ENCODE results near the gene CMIP.

CMIP gene

GRCh38 chr16:81646561-81646960 is 202.0 kb downstream of the CMIP start:
- Mint-ChIP-seq H3K4me3 (no peak overlapping the region), H3K27me3 (no peaks in the 10 kb centered on the region), H3K9me3 (no peaks in the 10 kb centered on the region), H3K27ac (peak overlapping the region; percentile 7 to 12), H3K4me1 (ENCODE audit: low read depth in 2 of 2) (peaks cover 26 to 50% of the 10 kb centered on the region in 2 donors), H3K36me3 (ENCODE audit: insufficient read depth) (no peaks in the 10 kb centered on the region)
- DNase-seq: no peak
- ATAC-seq (replicated peaks): no peak

- Mint-ChIP-seq H3K27me3 (no peaks in the 10 kb centered on the region), H3K4me1 (ENCODE audit: low read depth in 2 of 2) (peaks cover 20 to 46% of the 10 kb centered on the region in 2 donors), H3K27ac (peak overlapping the region in 1 of 2 donors; percentile 79), H3K4me3 (no peak overlapping the region), H3K36me3 (ENCODE audit: insufficient read depth) (no peaks in the 10 kb centered on the region), H3K9me3 (no peaks in the 10 kb centered on the region)
- DNase-seq: no peak
- ATAC-seq (replicated peaks): no peak
These were observed 202.9 kb downstream of the CMIP start for GRCh38 chr16:81647527-81647926.

GRCh38 chr16:81649561-81650184 is 205.1 kb downstream of the CMIP start:
- no peak for DNase-seq
- peaks cover 13 to 40% of the 10 kb centered on the region in 2 donors for H3K4me1 Mint-ChIP-seq (ENCODE audit: low read depth in 2 of 2)
- H3K27ac Mint-ChIP-seq: peak overlapping the region; percentile 0 to 88
- no peak for ATAC-seq (replicated peaks)
- H3K27me3 Mint-ChIP-seq: no peaks in the 10 kb centered on the region
- no peaks in the 10 kb centered on the region for H3K9me3 Mint-ChIP-seq
- no peak overlapping the region for H3K4me3 Mint-ChIP-seq
- H3K36me3 Mint-ChIP-seq (ENCODE audit: insufficient read depth): peaks cover 3% of the 10 kb centered on the region

- peaks cover 13 to 40% of the 10 kb centered on the region in 2 donors for H3K4me1 Mint-ChIP-seq (ENCODE audit: low read depth in 2 of 2)
- H3K27ac Mint-ChIP-seq: peak overlapping the region; percentile 0 to 88
- ATAC-seq (replicated peaks) (no peak), DNase-seq (no peak)
- H3K9me3 Mint-ChIP-seq: no peaks in the 10 kb centered on the region
- H3K36me3 Mint-ChIP-seq (ENCODE audit: insufficient read depth): peaks cover 3% of the 10 kb centered on the region
- no peaks in the 10 kb centered on the region for H3K27me3 Mint-ChIP-seq
- no peak overlapping the region for H3K4me3 Mint-ChIP-seq
These were observed 205.7 kb downstream of the CMIP start for GRCh38 chr16:81650281-81650680.

- H3K4me1 Mint-ChIP-seq (ENCODE audit: low read depth in 2 of 2): peaks cover 13 to 36% of the 10 kb centered on the region in 2 donors
- H3K27me3 Mint-ChIP-seq: no peaks in the 10 kb centered on the region
- ATAC-seq (replicated peaks) (no peak), DNase-seq (no peak)
- H3K9me3 Mint-ChIP-seq: no peaks in the 10 kb centered on the region
- H3K36me3 Mint-ChIP-seq (ENCODE audit: insufficient read depth): peaks cover 3% of the 10 kb centered on the region
- H3K4me3 Mint-ChIP-seq: no peak overlapping the region
- peak overlapping the region; percentile 10 to 88 for H3K27ac Mint-ChIP-seq
These were observed 206.5 kb downstream of the CMIP start for GRCh38 chr16:81650982-81651562.

- ATAC-seq (replicated peaks) (no peak), DNase-seq (no peak)
- H3K27ac Mint-ChIP-seq: peak overlapping the region; percentile 10 to 78
- H3K9me3 Mint-ChIP-seq: no peaks in the 10 kb centered on the region
- H3K27me3 Mint-ChIP-seq: no peaks in the 10 kb centered on the region
- peaks cover 3% of the 10 kb centered on the region for H3K36me3 Mint-ChIP-seq (ENCODE audit: insufficient read depth)
- peaks cover 11 to 31% of the 10 kb centered on the region in 2 donors for H3K4me1 Mint-ChIP-seq (ENCODE audit: low read depth in 2 of 2)
- no peak overlapping the region for H3K4me3 Mint-ChIP-seq
These were observed 207.4 kb downstream of the CMIP start for GRCh38 chr16:81651758-81652718.

- Mint-ChIP-seq H3K4me3 (no peak overlapping the region), H3K27ac (peak overlapping the region in 1 of 2 donors; percentile 67), H3K36me3 (ENCODE audit: insufficient read depth) (peaks cover 10% of the 10 kb centered on the region), H3K4me1 (ENCODE audit: low read depth in 2 of 2) (peaks cover 8 to 22% of the 10 kb centered on the region in 2 donors), H3K9me3 (no peaks in the 10 kb centered on the region), H3K27me3 (no peaks in the 10 kb centered on the region)
- DNase-seq (no peak), ATAC-seq (replicated peaks) (no peak)
These were observed 208.3 kb downstream of the CMIP start for GRCh38 chr16:81652798-81653505.

- Mint-ChIP-seq H3K4me3 (no peak overlapping the region), H3K9me3 (no peaks in the 10 kb centered on the region), H3K36me3 (ENCODE audit: insufficient read depth) (peaks cover 13% of the 10 kb centered on the region), H3K27ac (peak overlapping the region; percentile 67 to 73), H3K27me3 (no peaks in the 10 kb centered on the region), H3K4me1 (ENCODE audit: low read depth in 2 of 2) (peaks cover 5 to 19% of the 10 kb centered on the region in 2 donors)
- DNase-seq: no peak
- ATAC-seq (replicated peaks): no peak
These were observed 209.7 kb downstream of the CMIP start for GRCh38 chr16:81654346-81654745.

- no peaks in the 10 kb centered on the region for H3K27me3 Mint-ChIP-seq
- no peak overlapping the region for H3K4me3 Mint-ChIP-seq
- H3K36me3 Mint-ChIP-seq (ENCODE audit: insufficient read depth): peaks cover 25% of the 10 kb centered on the region
- no peaks in the 10 kb centered on the region for H3K9me3 Mint-ChIP-seq
- H3K4me1 Mint-ChIP-seq (ENCODE audit: low read depth in 2 of 2): peaks cover 2 to 9% of the 10 kb centered on the region in 2 donors
- peak overlapping the region in 1 of 2 donors; percentile 73 for H3K27ac Mint-ChIP-seq
- DNase-seq: no peak
- no peak for ATAC-seq (replicated peaks)
These were observed 211.0 kb downstream of the CMIP start for GRCh38 chr16:81655469-81656162.

GRCh38 chr16:81657224-81657623 is 212.6 kb downstream of the CMIP start:
- DNase-seq: no peak
- no peaks in the 10 kb centered on the region for H3K27me3 Mint-ChIP-seq
- peak overlapping the region in 1 of 2 donors; percentile 78 for H3K27ac Mint-ChIP-seq
- ATAC-seq (replicated peaks): no peak
- no peaks in the 10 kb centered on the region for H3K9me3 Mint-ChIP-seq
- H3K36me3 Mint-ChIP-seq (ENCODE audit: insufficient read depth): peaks cover 31% of the 10 kb centered on the region
- no peak overlapping the region for H3K4me3 Mint-ChIP-seq
- peaks cover 2 to 9% of the 10 kb centered on the region in 2 donors for H3K4me1 Mint-ChIP-seq (ENCODE audit: low read depth in 2 of 2)

- DNase-seq: no peak
- peaks cover 36% of the 10 kb centered on the region for H3K36me3 Mint-ChIP-seq (ENCODE audit: insufficient read depth)
- peaks cover 2 to 9% of the 10 kb centered on the region in 2 donors for H3K4me1 Mint-ChIP-seq (ENCODE audit: low read depth in 2 of 2)
- no peaks in the 10 kb centered on the region for H3K27me3 Mint-ChIP-seq
- no peaks in the 10 kb centered on the region for H3K9me3 Mint-ChIP-seq
- no peak overlapping the region for H3K4me3 Mint-ChIP-seq
- H3K27ac Mint-ChIP-seq: peak overlapping the region in 1 of 2 donors; percentile 78
- no peak for ATAC-seq (replicated peaks)
These were observed 213.2 kb downstream of the CMIP start for GRCh38 chr16:81657781-81658180.

GRCh38 chr16:81658373-81658772 is 213.8 kb downstream of the CMIP start:
- peaks cover 40% of the 10 kb centered on the region for H3K36me3 Mint-ChIP-seq (ENCODE audit: insufficient read depth)
- H3K4me1 Mint-ChIP-seq (ENCODE audit: low read depth in 2 of 2): peaks cover 2 to 9% of the 10 kb centered on the region in 2 donors
- peak overlapping the region in 1 of 2 donors; percentile 78 for H3K27ac Mint-ChIP-seq
- no peak for ATAC-seq (replicated peaks)
- no peak for DNase-seq
- H3K27me3 Mint-ChIP-seq: no peaks in the 10 kb centered on the region
- H3K4me3 Mint-ChIP-seq: no peak overlapping the region
- no peaks in the 10 kb centered on the region for H3K9me3 Mint-ChIP-seq

Data from effector memory CD8-positive, alpha-beta T cell (primary cell).